ENCODE measurements around the gene LMOD3.

LMOD3 gene

GRCh38 chr3:69122403-69122802 lies at the start of gene LMOD3:
Gene LMOD3 (minus strand): TSS chr3:69122595. CDS start chr3:69122386, 209 bp downstream.
- DNase-seq, result no peak

- no peak for DNase-seq
Observed at GRCh38 chr3:69172058-69172457, 49.7 kb upstream of the LMOD3 start.

GRCh38 chr3:69166446-69166845 lies 44.1 kb upstream of the LMOD3 start:
- no peak for DNase-seq

GRCh38 chr3:69165744-69166143 lies 43.3 kb upstream of the LMOD3 start:
- no peak for DNase-seq

GRCh38 chr3:69164296-69164695 lies 41.9 kb upstream of the LMOD3 start:
- DNase-seq, result no peak

GRCh38 chr3:69162308-69162980 lies 40.0 kb upstream of the LMOD3 start:
- DNase-seq, result no peak

GRCh38 chr3:69161587-69162307 lies 39.4 kb upstream of the LMOD3 start:
- no peak for DNase-seq

GRCh38 chr3:69160525-69160924 lies 38.1 kb upstream of the LMOD3 start:
- DNase-seq, result no peak

- DNase-seq, result no peak
Observed at GRCh38 chr3:69160107-69160506, 37.7 kb upstream of the LMOD3 start.

- no peak for DNase-seq
Observed at GRCh38 chr3:69149586-69149985, 27.2 kb upstream of the LMOD3 start.

GRCh38 chr3:69145688-69146087 lies 23.3 kb upstream of the LMOD3 start:
- no peak for DNase-seq

- DNase-seq, result no peak
Observed at GRCh38 chr3:69144631-69145245, 22.3 kb upstream of the LMOD3 start.

GRCh38 chr3:69143612-69144011 lies 21.2 kb upstream of the LMOD3 start:
- no peak for DNase-seq

- DNase-seq, result no peak
Observed at GRCh38 chr3:69142797-69143454, 20.5 kb upstream of the LMOD3 start.

- DNase-seq, result no peak
Observed at GRCh38 chr3:69142090-69142489, 19.7 kb upstream of the LMOD3 start.

GRCh38 chr3:69141313-69141712 lies 18.9 kb upstream of the LMOD3 start:
- no peak for DNase-seq

GRCh38 chr3:69137412-69137811 lies 15.0 kb upstream of the LMOD3 start:
- no peak for DNase-seq

GRCh38 chr3:69137005-69137404 lies 14.6 kb upstream of the LMOD3 start:
- no peak for DNase-seq

- no peak for DNase-seq
Observed at GRCh38 chr3:69130689-69131088, 8.3 kb upstream of the LMOD3 start.

- no peak for DNase-seq
Observed at GRCh38 chr3:69129531-69129930, 7.1 kb upstream of the LMOD3 start.

GRCh38 chr3:69128509-69128908 lies 6.1 kb upstream of the LMOD3 start:
- no peak for DNase-seq

- DNase-seq, result no peak
Observed at GRCh38 chr3:69126999-69127398, 4.6 kb upstream of the LMOD3 start.

- no peak for DNase-seq
Observed at GRCh38 chr3:69126216-69126615, 3.8 kb upstream of the LMOD3 start.

GRCh38 chr3:69121950-69122349 lies 445 bp downstream of the LMOD3 start:
- no peak for DNase-seq

Data from activated CD4-positive, alpha-beta T cell treated with anti-CD3 and anti-CD28 coated beads for 1 hour (primary cell).